MCF 10A (cell line): ENCODE data around the gene PROK2. TPM values are rescaled to one million over a fixed set of nuclear protein-coding genes. Genes with fewer than 3 reads are reported as not detected.

Source experiments
- BruUV-seq: library from RNA; stranded (reverse); fragments of 400-500 nt; replicated peaks from 2 replicates; lab custom pipeline; 2021; lab: Mats Ljungman, UMichigan
- CTCF ChIA-PET: fragments of 300-600 bp; sonication (Branson Sonifier 250); formaldehyde crosslinking; extraction: SDS; loops from one replicate; lab custom pipeline; 2021; ENCODE audit warnings: antibody characterized with exemption, inconsistent platforms; lab: Yijun Ruan, JAX
- POLR2A ChIA-PET: fragments of 300-600, 350-650 bp; sonication (Branson Sonifier 250); formaldehyde crosslinking; extraction: SDS; loops from one replicate; lab custom pipeline; 2020; ENCODE audit warnings: antibody characterized with exemption, inconsistent platforms; lab: Yijun Ruan, JAX
- DNase-seq: peaks from one replicate; pipeline ENCODE4 v3.0.0-alpha.2; 2018; ENCODE audit not compliant: unreplicated experiment
- H3K27ac Mint-ChIP-seq: one replicate; pipeline ENCODE4 v1.8.0; 2022; ENCODE audit warnings: mild to moderate bottlenecking, low read depth, mixed read lengths; ENCODE audit not compliant: unreplicated experiment
- H3K27me3 Mint-ChIP-seq: one replicate; pipeline ENCODE4 v1.8.0; 2022; ENCODE audit warnings: mixed read lengths; ENCODE audit not compliant: insufficient read depth, unreplicated experiment
- H3K36me3 Mint-ChIP-seq: one replicate; pipeline ENCODE4 v1.8.0; 2022; ENCODE audit warnings: mild to moderate bottlenecking, moderate library complexity, mixed read lengths; ENCODE audit not compliant: insufficient read depth, unreplicated experiment
- H3K4me1 Mint-ChIP-seq: one replicate; pipeline ENCODE4 v1.8.0; 2022; ENCODE audit warnings: mixed read lengths; ENCODE audit not compliant: insufficient read depth, unreplicated experiment
- H3K4me3 Mint-ChIP-seq: one replicate; pipeline ENCODE4 v1.8.0; 2022; ENCODE audit warnings: mild to moderate bottlenecking, moderate library complexity, mixed read lengths; ENCODE audit not compliant: unreplicated experiment
- H3K9me3 Mint-ChIP-seq: one replicate; pipeline ENCODE4 v1.8.0; 2022; ENCODE audit warnings: mixed read lengths; ENCODE audit not compliant: unreplicated experiment
- CTCF ChIP-seq: fragments of 200-600 bp; IDR thresholded peaks from one replicate; pipeline ENCODE4 v1.8.0; 2022; ENCODE audit warnings: antibody characterized with exemption, mild to moderate bottlenecking; ENCODE audit not compliant: unreplicated experiment
- intact Hi-C: fragments of 100-400 bp; cut with micrococcal nuclease; formaldehyde crosslinking; loops from 2 replicates; pipeline ENCODE4 v1.14.1; 2022
- total RNA-seq: library from RNA; stranded (reverse); gene quantifications from 2 replicates; pipeline ENCODE4 v1.2.3, GENCODE V29; 2022

The PROK2 gene
- total RNA-seq, 1 experiment from 2014 or later: not detected

DNA sequence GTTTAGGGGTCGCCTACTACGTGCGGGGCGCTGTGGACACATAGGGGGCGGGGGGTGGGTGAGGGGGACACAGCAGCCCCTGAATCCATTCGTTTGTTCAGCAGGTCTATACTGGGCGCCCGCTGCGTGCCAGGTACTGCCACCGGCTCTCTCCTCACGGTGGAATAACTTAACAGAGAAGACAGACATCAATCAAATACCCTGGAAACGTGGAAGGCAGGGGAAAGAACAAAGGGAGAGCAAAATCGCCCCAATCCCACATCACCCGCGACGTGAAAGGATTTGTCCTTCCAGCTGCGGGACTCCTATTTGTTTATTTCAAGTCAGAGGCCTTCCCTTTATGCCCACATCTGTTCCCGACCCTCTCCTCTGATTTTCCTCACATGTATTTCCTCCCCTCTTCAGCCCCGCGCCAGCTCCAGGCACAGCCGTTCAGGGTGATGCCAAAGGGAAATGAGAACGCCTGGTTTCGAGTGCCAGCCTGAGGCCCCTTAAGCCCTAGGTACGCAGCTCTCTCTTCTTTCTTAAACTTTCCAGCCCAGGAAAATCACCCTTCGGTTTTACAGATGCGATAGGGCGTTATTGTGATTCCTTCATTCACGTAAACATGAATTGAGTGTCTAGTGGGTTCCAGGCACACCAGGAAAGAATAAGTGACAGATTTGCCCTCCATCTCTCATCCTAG, 726 bp upstream of the PROK2 start:
- Mint-ChIP-seq H3K36me3 (peaks cover 7% of the 10 kb centered on the region), H3K9me3 (no peaks in the 10 kb centered on the region), H3K27me3 (peaks cover 67% of the 10 kb centered on the region), H3K27ac (no peak overlapping the region), H3K4me3 (no peak overlapping the region), H3K4me1 (no peaks in the 10 kb centered on the region)
- intact Hi-C loops: no loop called here
- BruUV-seq: no TSS peak
- no peak for DNase-seq
- no peak for TF ChIP-seq CTCF
- ChIA-PET POLR2A (no interaction called here), CTCF (no interaction called here)

DNA sequence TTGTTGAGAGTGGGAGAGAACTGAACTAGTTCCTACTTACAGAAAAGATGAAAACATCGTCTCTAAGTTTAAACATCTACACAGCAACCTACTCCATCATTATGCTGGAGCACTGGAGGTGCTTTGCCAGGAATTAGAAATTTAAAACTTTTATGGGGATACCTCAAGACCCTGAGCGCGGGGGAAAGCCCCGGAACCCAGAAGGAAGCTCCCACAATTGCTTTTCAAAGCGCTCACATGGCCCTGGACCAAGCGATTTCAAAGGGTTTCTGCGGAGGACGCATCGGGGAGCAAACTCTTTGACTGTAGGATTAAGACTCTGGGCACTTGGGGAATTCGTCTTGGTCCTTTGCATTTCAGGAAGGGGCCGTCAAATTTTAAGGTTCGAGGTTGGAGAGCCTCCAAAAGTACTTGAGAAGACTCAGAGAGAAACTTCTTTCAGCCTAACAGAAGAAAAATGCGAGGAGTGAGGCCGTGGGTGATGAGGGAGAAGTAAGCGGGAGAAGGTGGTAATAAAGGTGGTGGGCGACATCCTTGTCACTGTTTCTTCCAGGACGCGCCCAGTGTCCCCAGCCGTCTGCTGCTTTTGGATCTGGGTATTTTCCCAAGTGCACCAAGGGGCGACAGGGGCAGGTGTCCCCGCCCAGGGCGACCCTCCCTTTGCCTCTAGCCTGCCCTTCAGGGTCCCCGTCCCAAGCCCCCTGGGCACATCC, 591 bp downstream of the PROK2 start:
- no TSS peak for BruUV-seq
- ChIA-PET POLR2A (interaction anchor here (0.7 kb wide), 1 partner anchor 48 kb away, joined by 3 read pairs; no protein-coding TSS in a partner anchor), CTCF (no interaction called here)
- H3K36me3 Mint-ChIP-seq: peaks cover 7% of the 10 kb centered on the region
- peaks cover 80% of the 10 kb centered on the region for H3K27me3 Mint-ChIP-seq
- H3K9me3 Mint-ChIP-seq: no peaks in the 10 kb centered on the region
- no peak for DNase-seq
- H3K27ac Mint-ChIP-seq: no peak overlapping the region
- intact Hi-C loops: no loop called here
- H3K4me1 Mint-ChIP-seq: no peaks in the 10 kb centered on the region
- TF ChIP-seq CTCF: no peak
- H3K4me3 Mint-ChIP-seq: no peak overlapping the region

- BruUV-seq: no TSS peak
- Mint-ChIP-seq H3K36me3 (peaks cover 7% of the 10 kb centered on the region), H3K4me3 (no peak overlapping the region), H3K4me1 (no peaks in the 10 kb centered on the region), H3K27me3 (peaks cover 85% of the 10 kb centered on the region), H3K27ac (no peak overlapping the region), H3K9me3 (no peaks in the 10 kb centered on the region)
- CTCF ChIA-PET: no interaction called here
- POLR2A ChIA-PET: interaction anchor here (0.7 kb wide), 1 partner anchor 49 kb away, joined by 3 read pairs; no protein-coding TSS in a partner anchor
- no peak for TF ChIP-seq CTCF
- intact Hi-C loops: no loop called here
- DNase-seq: no peak
These were observed 1.8 kb downstream of the PROK2 start for GRCh38 chr3:71783152-71783551.

DNA sequence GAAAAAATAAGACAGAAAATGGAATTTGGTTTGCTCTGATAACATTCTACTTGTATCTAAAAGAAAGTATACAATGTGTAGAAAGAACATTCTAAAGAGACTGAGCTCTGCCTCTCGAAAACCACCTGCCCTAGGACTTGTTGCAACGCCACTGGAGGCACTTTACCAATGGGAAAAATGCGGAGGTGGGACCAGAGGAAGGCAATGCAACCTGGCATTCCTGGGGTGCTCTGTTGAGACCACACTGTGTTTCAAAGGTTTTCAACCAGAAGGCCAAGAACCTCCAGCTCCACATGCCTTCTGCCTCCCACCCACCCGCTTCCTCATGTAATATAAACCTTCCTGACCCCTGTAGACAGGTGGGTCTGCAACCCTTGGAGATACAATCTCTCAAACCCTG, 4.5 kb downstream of the PROK2 start:
- no peak overlapping the region for H3K27ac Mint-ChIP-seq
- H3K4me1 Mint-ChIP-seq: no peaks in the 10 kb centered on the region
- peaks cover under 1% of the 10 kb centered on the region for H3K36me3 Mint-ChIP-seq
- H3K9me3 Mint-ChIP-seq: no peaks in the 10 kb centered on the region
- intact Hi-C loops: no loop called here
- BruUV-seq: no TSS peak
- no peak for DNase-seq
- no peak for TF ChIP-seq CTCF
- no peak overlapping the region for H3K4me3 Mint-ChIP-seq
- CTCF ChIA-PET: no interaction called here
- peaks cover 61% of the 10 kb centered on the region for H3K27me3 Mint-ChIP-seq
- POLR2A ChIA-PET: interaction anchor here (0.6 to 0.8 kb wide), 2 partner anchors 25 to 532 kb away, joined by 3 read pairs; no protein-coding TSS in a partner anchor
